Sigmoid colon (tissue), 7 donors: ENCODE data around the gene PLS1. TPM values are rescaled to one million over a fixed set of nuclear protein-coding genes. Genes with fewer than 3 reads are reported as not detected.

Experiments used
- DNase-seq: peaks from one replicate; pipeline ENCODE4 v3.0.0-alpha.2; 2019
- H3K27ac ChIP-seq, 4 donors: fragments of 200-600 bp; sonication (generic); one replicate each; pipeline ENCODE4 v1.5.1; 2016 to 2019; ENCODE audit warnings: mild to moderate bottlenecking in 1 of 4
- H3K27me3 ChIP-seq, 3 donors: fragments of 200-600 bp; sonication (generic); one replicate each; pipeline ENCODE4 v1.5.1; 2019; ENCODE audit warnings: mild to moderate bottlenecking in 1 of 3
- H3K36me3 ChIP-seq, 4 donors: fragments of 200-600 bp; sonication (generic); one replicate each; pipeline ENCODE4 v1.5.1; 2016 to 2019
- H3K4me1 ChIP-seq, 4 donors: fragments of 200-600 bp; sonication (generic); one replicate each; pipeline ENCODE4 v1.5.1; 2017 to 2019
- H3K4me3 ChIP-seq, 4 donors: fragments of 200-600 bp; sonication (generic); one replicate each; pipeline ENCODE4 v1.5.1; 2017 to 2019; ENCODE audit warnings: mild to moderate bottlenecking in 2 of 4, moderate library complexity in 1 of 4
- H3K9me3 ChIP-seq, 4 donors: fragments of 200-600 bp in 3 of 4; sonication (generic) in 3 of 4; one replicate each; pipeline versions ENCODE4 v1.5.1 to v1.6.1; 2013 to 2019
- EP300 ChIP-seq, 4 donors: sonication (generic); formaldehyde crosslinking; IDR thresholded peaks; one replicate each; pipeline ENCODE4 v1.6.1; 2017; ENCODE audit warnings: antibody characterized with exemption in 4 of 4
- POLR2A ChIP-seq, 2 donors: fragments of 450-650 bp; IDR thresholded peaks; one replicate each; pipeline ENCODE4 v1.6.1; 2016; ENCODE audit warnings: antibody characterized with exemption in 2 of 2, mild to moderate bottlenecking in 2 of 2, moderate library complexity in 2 of 2
- POLR2AphosphoS5 ChIP-seq, 4 donors: sonication (generic); formaldehyde crosslinking; IDR thresholded peaks; one replicate each; pipeline ENCODE4 v1.6.1; 2017; ENCODE audit warnings: antibody characterized with exemption in 4 of 4
- WGBS, 2 donors: extraction: QIAGEN DNeasy Blood & Tissue Kit; methylation state at CpG; one replicate each; pipeline ENCODE4 v1.1.7; 2013; 5-methylcytosine and 5-hydroxymethylcytosine counted together
- intact Hi-C: fragments of 100-400 bp; cut with DNase I; formaldehyde crosslinking; loops from one replicate; pipeline ENCODE4 v1.15.1; 2023
- polyA plus RNA-seq, 3 donors: library from polyadenylated mRNA; stranded (reverse); fragments of 200-250 nt; gene quantifications; one replicate each; pipeline ENCODE4 v1.2.3, GENCODE V29; 2013
- total RNA-seq, 4 donors: library from RNA; depleted of rRNA; stranded (reverse); fragments of >200 nt; gene quantifications; one replicate each; pipeline ENCODE4 v1.1.0, GENCODE V29; 2016
- TF ChIP-seq, protein P1 (sequence below), 4 experiments: fragments of 450-650 bp in 3 of 4; fragments of 200-600 bp in 1 of 4; IDR thresholded peaks; one replicate each; pipeline ENCODE4 v1.5.1; 2016 to 2019; ENCODE audit warnings: antibody characterized with exemption in 4 of 4, mild to moderate bottlenecking in 3 of 4, moderate library complexity in 2 of 4
- donor health status: healthy with polysubstance abuse.
- donor health status: Bipolar disorder and iron deficiency.
- donor health status: healthy.

Gene PLS1
- total and polyA plus RNA-seq, 7 donors, result 0.55 to 366 (median 1.8) TPM

DNA sequence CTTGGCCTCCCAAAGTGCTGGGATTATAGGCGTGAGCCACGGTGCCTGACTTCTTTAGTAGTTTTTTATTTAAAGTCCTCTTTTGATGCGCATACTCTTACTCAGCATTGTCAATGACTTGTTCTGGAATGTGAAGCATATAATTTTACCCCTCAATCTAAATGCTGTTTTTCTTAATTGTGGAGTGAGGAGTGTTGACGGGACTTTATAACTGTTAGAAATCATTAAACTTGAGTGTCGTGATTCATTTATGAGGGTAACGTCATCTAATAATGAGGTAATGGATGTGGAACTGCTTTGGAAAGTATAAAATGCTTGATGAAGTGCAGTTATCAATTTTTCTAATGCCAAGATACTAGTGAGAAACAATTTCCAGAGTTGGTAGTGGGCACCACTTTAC lies 48.3 kb downstream of the PLS1 start:
- intact Hi-C loops, result no loop called here
- TF ChIP-seq, protein P1, sequence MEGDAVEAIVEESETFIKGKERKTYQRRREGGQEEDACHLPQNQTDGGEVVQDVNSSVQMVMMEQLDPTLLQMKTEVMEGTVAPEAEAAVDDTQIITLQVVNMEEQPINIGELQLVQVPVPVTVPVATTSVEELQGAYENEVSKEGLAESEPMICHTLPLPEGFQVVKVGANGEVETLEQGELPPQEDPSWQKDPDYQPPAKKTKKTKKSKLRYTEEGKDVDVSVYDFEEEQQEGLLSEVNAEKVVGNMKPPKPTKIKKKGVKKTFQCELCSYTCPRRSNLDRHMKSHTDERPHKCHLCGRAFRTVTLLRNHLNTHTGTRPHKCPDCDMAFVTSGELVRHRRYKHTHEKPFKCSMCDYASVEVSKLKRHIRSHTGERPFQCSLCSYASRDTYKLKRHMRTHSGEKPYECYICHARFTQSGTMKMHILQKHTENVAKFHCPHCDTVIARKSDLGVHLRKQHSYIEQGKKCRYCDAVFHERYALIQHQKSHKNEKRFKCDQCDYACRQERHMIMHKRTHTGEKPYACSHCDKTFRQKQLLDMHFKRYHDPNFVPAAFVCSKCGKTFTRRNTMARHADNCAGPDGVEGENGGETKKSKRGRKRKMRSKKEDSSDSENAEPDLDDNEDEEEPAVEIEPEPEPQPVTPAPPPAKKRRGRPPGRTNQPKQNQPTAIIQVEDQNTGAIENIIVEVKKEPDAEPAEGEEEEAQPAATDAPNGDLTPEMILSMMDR (IDR thresholded peaks at IDR 0.05), result no peak
- TF ChIP-seq POLR2A (IDR thresholded peaks at IDR 0.05), result no peak
- TF ChIP-seq EP300 (IDR thresholded peaks at IDR 0.05), result no peak
- no peak for TF ChIP-seq POLR2AphosphoS5 (IDR thresholded peaks at IDR 0.05)
- Histone ChIP-seq H3K4me1 (no peaks in the 10 kb centered on the region), H3K4me3 (no peak overlapping the region), H3K27me3 (no peaks in the 10 kb centered on the region), H3K27ac (no peak overlapping the region), H3K36me3 (no peaks in the 10 kb centered on the region), H3K9me3 (no peaks in the 10 kb centered on the region)
- no peak for DNase-seq
- 71 to 79% methylated on average over 6 of the region's 6 CpGs for WGBS, 2 donors

DNA sequence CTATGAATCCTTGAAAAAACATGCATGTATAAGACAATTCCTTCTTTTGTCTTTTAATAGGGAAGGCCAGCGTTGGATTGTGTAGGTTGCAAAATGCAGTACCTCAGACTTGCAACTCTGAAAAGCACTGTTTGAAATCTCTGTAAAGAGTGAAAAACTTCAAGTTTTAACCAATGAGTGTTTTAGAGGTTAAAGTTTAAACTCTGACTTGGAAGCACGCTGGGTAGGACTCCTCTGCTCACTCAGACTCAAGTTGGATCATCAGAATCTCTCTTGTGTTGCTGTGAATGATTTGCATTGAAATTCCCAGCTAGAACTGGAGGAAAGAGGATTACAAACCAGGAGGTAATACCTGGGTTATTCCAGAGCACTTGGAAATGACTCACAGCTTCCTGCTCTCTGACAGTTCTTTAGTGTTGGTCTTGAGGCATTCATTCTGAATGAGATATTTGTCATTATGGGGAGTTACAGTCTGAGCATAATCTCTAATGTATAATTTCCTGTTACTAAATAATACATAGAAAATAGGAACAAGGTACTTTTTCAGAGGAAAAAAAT lies 49.1 kb downstream of the PLS1 start:
- H3K9me3 ChIP-seq, result no peaks in the 10 kb centered on the region
- intact Hi-C loops, result no loop called here
- 34 to 75% methylated on average over 2 of the region's 2 CpGs for WGBS, 2 donors
- no peak overlapping the region for H3K27ac ChIP-seq
- no peak overlapping the region for H3K4me3 ChIP-seq
- no peaks in the 10 kb centered on the region for H3K4me1 ChIP-seq
- DNase-seq, result no peak
- no peaks in the 10 kb centered on the region for H3K27me3 ChIP-seq
- no peaks in the 10 kb centered on the region for H3K36me3 ChIP-seq
- TF ChIP-seq EP300 (IDR thresholded peaks at IDR 0.05), result no peak
- no peak for TF ChIP-seq POLR2AphosphoS5 (IDR thresholded peaks at IDR 0.05)
- TF ChIP-seq POLR2A (IDR thresholded peaks at IDR 0.05), result no peak
- TF ChIP-seq, protein P1 (IDR thresholded peaks at IDR 0.05), result no peak

DNA sequence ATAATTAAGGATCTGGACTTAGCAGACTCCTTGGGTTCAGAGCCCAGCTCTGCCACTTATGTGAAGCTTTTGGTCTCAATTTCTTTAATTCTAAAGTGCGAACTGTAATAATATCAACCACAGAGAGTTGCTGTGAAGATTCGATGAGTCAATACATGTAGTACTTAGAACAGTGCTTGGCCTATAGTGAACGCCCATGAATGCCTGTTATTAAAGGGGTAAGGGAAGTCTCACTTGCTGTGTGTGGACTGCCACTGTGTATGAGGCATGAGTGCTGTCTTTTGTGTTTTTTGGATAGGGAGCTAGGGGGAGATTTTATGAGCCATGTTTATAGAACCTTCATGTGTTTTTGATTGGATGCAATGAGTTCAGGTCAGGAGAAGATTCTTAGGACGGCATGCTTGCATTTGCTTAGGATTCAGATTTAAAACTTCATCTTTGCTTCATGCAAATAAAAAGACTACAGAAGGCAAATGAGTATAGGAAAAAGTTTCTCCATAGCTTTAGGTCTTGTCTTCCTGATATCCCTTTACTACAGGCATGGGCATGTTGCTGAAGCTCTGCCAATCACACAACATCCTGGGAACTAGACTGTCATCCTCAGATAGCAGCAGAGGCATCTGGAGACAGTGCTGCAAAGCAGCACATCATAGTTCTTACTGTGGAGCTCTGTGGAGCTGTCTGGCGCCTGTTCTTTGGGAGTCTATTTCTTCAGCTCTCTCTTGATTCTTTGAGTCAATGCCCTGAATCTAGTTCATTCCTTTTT lies 50.0 kb downstream of the PLS1 start:
- intact Hi-C loops, result no loop called here
- Histone ChIP-seq H3K4me1 (no peaks in the 10 kb centered on the region), H3K4me3 (no peak overlapping the region), H3K36me3 (no peaks in the 10 kb centered on the region), H3K27ac (no peak overlapping the region), H3K27me3 (no peaks in the 10 kb centered on the region), H3K9me3 (no peaks in the 10 kb centered on the region)
- TF ChIP-seq EP300 (IDR thresholded peaks at IDR 0.05) (no peak), POLR2A (IDR thresholded peaks at IDR 0.05) (no peak), POLR2AphosphoS5 (IDR thresholded peaks at IDR 0.05) (no peak)
- TF ChIP-seq, protein P1 (IDR thresholded peaks at IDR 0.05), result no peak
- DNase-seq, result no peak
- WGBS, 2 donors, result 84 to 88% methylated on average over 5 of the region's 5 CpGs

DNA sequence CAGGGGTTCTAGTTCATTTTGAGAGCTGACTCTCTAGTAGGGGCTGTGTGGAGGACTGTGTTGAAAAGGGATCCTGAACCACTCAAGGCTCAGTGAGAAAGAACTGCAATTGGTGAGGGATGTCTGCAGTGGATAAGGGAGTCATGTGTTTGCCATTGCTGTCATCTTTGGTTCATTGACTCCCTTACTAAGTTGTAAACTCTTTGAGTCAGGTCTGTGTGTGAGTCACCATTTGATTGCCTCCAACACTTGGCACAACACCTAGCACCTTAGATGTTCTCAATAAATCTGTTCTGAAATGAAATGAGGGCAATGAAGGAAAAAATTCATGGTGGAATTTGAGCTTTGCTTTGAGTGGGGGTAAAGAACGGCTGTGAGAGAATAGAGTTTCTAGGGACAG lies 51.7 kb downstream of the PLS1 start:
- intact Hi-C loops, result no loop called here
- Histone ChIP-seq H3K4me1 (no peaks in the 10 kb centered on the region), H3K27me3 (no peaks in the 10 kb centered on the region), H3K9me3 (no peaks in the 10 kb centered on the region), H3K4me3 (no peak overlapping the region), H3K27ac (no peak overlapping the region), H3K36me3 (no peaks in the 10 kb centered on the region)
- 25 to 66% methylated on average over 1 of the region's 1 CpG for WGBS, 2 donors
- no peak for DNase-seq
- TF ChIP-seq EP300 (IDR thresholded peaks at IDR 0.05), result no peak

DNA sequence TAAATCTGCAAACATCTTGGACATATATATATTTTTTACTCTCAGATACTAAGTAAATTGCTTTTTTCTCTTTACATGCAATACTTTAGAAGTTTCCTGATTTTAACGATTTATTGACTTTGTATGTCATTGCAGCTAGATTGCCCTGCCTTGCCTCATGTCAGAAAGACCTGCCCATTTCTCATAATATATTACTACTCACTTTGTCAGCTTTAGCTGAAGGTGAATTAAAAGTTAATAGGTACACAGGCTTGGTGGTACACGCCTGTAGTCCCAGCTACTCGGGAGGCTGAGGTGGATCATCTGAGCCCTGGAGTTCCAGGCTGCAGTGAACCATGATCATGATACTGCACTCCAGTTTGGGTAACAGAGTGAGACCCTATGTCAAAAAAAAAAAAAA lies 52.8 kb downstream of the PLS1 start:
- Histone ChIP-seq H3K4me1 (no peaks in the 10 kb centered on the region), H3K4me3 (no peak overlapping the region), H3K36me3 (no peaks in the 10 kb centered on the region), H3K9me3 (no peaks in the 10 kb centered on the region), H3K27me3 (no peaks in the 10 kb centered on the region), H3K27ac (no peak overlapping the region)
- no peak for DNase-seq
- TF ChIP-seq, protein P1 (IDR thresholded peaks at IDR 0.05), result no peak
- intact Hi-C loops, result no loop called here
- WGBS, 2 donors, result 18 to 68% methylated on average over 3 of the region's 3 CpGs
